HG02759 (cell line): ENCODE results near the gene PTPRJ.
A peak's percentile ranks its signal among the peaks of the same experiment; 100 is the strongest.
"Not testable (repeated sequence)": the region's sequence is repeated elsewhere in the genome, so short reads cannot be mapped to it uniquely, and the experiment has no call there.

Source experiments
- ATAC-seq: cut with Tn5 transposase; IDR thresholded peaks from one replicate; pipeline ENCODE4 v1.9.1; 2021; ENCODE audit warnings: mild to moderate bottlenecking, moderate library complexity; ENCODE audit not compliant: unreplicated experiment

The PTPRJ gene

DNA sequence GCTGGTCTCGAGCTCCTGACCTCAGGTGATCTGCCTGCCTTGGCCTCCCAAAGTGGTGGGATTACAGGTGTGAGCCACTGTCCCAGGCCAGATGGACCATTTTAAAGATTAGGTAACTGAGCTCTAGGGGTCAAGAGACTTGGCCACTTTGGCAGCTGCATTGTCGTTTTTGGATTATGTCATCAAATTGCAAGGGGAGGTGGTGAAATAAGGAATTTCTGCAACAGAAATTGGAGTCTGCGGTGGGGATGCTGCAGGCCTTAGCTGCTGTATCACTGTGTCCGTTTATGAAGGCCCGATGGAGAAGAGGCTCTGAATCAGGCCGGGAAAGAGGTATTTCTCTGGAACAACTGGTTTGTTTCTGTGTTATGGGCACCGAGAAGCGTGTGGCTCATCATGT lies 34.6 kb downstream of the PTPRJ start:
- no peak for ATAC-seq

DNA sequence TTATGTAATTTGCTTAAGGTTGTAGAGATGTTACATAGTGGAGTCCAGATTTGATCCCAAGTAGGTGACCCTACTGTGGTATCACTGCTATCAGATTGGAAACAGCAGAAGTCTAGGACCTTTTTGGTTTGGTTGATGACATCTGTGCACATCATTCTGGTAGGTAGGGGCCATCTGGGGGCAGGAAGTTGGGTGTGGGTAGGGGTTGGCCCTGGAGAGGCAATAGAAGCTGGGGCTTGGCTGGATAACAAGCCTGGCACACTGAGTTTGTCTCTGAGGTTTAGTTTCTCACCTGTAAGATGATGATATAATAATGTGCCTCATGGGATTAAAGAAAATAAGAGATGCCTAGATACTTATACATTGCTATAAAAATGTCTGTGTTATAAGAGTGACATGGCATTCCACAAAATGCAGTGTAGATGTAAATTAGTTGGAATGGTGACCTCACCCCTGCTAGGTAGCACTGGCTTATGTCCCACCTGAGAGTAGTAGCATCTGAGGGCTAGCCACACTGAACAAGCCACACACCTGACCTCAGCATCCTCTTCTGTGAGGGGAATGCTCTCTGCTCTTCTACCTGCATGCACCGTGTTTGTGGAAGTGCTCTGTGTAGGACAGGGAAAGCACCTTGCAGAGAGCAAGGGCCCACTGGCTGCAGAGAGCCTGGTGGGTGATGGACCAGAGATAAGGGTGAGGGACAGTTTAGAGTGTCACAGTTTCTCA lies 36.9 kb downstream of the PTPRJ start:
- ATAC-seq: no peak

DNA sequence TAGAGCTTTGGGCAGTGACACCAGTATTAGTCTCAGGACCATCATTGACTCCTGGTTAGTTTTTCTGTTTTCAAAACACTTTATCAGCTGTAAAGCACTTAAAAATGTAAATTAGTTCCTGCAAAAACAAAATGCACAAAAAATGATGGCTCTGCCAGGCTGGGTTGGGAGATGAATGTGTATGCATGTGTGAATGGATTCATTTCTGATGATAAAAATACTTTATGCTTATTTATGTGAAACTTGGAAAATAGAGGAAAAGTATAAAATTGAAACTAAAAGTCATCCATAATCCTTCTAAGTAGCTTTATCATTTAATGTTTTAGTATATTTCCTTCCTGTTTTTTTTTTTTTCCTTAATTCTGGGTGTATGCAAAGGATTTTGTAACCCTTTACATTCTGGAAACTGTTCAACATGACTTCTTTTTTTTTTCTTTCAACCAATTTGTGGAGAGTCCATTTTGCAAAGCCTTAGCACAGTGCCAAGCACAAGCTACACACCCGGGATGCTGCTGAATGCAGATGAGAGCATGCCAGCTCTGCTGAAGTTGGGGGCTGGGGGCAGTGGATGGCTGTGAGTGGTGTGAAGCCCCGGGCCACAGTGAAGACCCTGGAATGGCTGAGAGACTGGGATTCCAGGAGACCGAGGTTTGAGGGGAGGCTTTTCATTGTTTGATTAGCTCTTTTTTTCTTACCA lies 37.6 kb downstream of the PTPRJ start:
- no peak for ATAC-seq

DNA sequence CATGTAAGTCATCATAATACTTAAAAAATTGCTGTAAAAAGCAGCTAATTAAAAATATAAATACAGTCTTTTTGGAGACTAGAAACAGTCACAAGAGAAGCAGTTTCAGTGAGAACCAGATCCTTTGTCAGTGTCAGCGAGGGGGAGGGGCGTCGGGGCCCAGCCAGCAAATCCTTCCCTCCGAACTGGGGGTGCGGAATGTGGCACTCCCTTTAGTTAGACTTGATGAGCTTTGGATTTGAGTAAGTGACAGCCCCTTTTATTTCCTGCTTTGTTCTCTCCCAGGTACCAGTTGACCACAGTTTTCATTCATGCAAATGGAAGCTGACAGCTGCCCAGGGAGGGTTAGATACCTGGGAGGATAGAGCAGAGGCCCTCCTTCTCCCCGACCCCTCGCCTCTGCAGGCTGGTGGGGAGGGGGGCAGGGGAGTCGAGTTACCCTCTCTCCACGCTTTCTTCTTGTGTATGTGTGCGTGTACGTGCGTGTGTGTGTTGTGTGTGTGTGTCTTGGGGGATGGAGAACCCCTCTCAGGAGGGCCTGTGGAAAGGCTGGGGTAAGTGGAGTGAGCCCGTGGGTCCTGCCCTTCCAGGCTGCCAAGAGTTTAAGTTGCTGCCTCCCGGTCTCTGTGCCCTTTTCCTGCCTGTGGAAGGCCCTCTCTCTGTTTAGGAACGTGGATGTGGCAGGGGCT lies 38.3 kb downstream of the PTPRJ start:
- ATAC-seq: no peak

DNA sequence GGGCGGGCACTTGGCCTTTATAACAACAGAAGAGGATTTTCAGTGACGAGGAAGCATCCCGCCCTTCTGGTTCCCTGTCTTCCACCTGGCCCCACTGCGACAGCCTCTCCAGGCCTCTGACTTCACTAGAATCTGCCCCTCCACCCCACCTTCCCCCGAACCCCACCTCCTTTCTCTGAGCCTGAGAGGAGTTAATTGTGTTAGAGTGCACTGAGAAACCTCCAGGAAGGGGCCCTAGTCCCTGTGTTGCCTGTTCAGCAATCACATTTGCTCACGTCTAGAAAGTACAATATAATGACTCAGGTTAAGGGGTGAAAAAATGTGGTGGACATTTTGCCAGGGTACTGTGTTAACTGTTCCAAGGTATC lies 38.8 kb downstream of the PTPRJ start:
- no peak for ATAC-seq

DNA sequence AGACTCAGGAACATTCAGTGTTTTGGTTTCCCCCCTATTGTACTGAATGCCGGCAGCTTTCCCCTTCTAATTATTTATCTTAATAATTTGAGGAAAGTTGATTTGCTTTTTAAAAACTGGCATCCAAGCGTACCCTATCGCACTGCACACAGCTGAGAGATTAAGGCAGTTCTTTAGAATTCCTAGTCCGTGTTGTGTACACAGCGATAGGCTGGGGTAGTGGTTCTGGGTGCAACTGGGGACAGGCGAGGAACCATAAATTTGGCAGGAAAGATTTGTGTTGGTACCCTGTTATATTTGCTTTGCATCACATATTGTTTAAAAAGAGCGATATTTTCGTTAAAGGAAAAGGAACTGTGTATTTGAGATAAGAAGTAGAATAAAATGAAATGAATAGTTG lies 39.2 kb downstream of the PTPRJ start:
- ATAC-seq: no peak

DNA sequence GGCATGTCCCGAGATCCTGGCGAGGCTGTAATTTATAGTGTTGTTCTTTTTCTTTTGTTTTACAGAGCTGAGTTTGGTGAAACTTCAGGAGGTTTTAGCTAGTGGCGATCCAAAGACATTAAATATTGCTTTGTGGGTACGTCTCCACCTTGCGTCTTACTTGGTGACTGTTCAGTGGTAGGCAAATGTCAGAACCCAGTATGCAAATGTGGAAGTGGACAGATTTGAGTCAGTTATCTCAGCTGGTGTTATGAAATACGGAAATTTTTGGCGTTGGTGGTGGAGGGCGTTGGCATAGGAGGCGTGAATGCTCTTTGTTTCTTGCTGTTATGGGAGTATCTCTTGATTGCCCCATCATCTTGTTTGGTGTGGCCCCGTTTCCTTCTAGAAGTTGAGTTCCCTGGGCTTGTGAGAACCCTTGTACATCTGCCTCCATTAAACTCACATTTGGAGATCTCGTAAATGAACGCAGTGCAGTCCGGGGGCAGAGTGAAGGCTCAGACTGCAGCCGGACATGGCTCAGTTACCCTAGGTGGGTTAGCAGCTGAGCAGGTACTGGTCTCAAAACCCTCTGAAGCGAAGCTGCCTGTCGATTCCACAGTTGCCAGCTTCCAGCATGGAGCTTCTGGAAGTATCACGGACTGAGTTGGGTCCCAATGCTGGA lies 39.9 kb downstream of the PTPRJ start:
- peak; percentile 69 for ATAC-seq

DNA sequence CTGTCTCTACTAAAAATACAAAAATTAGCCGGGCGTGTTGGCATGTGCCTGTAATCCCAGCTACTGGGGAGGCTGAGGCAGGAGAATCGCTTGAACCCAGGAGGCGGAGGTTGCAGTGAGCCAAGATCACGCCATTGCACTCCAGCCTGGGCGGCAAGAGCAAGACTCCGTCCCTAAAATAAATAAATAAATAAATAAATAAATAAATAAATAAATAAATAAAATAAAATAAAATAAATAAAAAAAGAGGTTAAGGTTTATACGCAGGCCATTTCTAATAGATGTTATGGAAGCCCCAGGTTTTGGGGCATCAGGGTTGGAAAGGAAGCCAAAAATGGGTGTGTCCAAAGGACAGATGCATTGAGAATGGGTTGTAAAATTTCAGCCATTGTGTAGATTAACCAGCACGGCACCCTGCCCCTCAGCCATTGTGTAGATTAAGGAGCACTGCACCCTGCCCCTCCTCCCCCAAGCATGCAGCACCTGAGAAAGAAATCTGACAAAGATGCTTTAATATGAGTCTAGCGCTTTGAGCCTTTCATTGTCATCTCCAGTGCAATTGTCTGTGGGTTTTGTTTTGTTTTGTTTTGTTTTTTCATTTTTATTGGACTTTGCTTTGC lies 41.0 kb downstream of the PTPRJ start:
- ATAC-seq: not testable (repeated sequence)

DNA sequence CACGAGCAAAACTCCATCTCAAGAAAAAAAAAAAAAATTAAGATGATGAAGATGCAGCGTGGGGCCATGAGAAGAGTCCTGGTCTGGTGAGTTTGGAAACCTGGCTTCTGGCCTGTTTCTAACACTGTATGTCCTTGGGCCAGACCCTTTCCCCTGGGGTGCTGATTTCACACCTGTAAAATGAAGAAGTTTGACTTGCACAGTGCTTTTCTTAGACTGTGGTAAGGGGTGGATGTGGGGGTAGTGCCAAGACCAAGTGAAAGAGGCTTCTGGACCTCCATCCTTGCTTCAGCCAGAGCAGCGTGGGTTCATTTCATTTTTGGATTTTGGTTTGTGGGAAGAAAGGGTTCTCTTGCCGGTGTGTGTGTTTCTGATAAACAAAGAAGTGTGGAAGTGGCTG lies 42.1 kb downstream of the PTPRJ start:
- no peak for ATAC-seq

DNA sequence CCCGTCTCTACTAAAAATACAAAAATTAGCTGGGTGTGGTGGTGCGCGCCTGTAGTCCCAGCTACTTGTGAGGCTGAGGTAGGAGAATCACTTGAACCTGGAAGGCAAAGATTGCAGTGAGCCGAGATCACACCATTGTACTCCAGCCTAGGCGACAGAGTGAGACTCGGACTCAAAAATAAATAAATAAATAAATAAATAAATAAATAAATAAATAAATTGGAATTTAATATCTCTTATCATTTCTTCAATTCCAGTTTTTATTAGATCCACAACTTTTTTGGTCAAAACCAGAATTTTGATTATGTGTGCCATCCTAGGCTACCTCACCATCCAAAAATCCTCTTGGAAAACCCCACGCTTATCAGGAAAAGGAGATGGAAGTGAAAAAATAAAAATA lies 43.2 kb downstream of the PTPRJ start:
- ATAC-seq: not testable (repeated sequence)

DNA sequence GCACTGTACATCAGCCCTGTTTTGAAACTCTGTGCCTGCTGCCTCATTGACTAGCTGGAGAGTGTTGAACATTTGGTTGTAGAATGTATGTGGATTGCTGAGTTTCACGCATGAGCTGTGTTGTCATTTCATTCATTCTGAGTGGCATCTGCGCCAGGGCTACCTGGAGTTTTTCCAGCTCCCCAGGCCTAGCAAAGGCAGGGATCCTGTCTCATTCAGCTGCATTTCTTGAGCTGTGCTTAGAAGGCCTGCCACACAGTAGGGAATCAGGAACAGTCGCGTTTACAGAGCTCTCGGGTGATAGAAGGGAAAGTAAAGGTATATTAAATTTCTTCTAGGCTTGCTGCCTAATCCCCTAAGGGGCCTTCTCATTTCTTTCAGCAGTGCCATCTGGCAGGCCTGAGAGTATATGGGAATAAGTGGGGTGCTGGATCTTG lies 44.3 kb downstream of the PTPRJ start:
- ATAC-seq: no peak

DNA sequence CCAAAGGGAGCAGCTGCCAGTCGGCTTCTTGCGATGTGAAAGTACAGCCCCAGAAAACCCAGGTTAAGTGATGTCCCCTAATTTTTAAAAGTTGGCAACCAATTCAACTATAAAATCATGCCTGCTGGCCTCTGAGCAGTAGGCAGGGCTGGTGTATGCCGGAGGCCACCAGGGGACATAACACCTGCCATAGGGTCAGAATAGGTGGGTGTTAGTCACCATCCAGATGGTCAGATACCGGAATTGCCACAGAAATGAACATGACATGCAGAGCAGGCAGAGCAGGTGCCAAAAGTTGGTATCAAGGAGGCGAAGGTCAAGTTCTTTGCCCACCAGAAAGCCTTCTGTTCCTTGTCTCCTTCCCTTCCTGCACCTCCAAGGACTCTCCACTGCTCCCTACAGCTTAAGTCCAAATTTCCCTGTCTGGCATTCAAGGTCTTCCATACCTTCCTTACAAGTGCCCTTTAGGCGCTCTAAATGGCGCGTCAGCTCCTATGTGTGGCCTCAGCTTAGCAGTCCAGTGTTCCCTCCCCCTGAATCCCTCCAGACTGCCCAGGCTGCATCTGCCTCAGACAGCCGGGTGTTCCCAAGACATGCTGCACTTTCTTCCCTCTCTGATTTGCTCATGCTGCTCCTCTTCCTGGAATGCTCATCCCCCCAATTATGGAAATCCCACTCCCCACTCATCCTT lies 45.1 kb downstream of the PTPRJ start:
- ATAC-seq: no peak

DNA sequence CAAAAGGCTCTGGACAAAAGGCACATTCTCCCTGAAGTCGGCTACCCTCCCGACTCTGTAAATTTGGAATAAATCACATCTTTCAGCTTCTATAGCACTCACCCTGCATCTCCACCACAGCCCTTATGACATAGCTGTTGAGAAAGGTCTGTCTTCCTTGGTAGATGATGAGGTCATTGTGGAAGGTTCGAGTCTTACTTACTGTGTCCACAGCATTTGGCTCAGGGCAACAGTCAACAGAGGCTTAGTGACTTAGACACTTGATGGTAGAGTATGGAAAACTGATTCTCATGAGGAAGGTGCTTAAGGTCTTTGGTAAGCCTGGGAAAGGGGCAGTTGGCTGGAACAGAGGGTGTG lies 45.6 kb downstream of the PTPRJ start:
- ATAC-seq: no peak

DNA sequence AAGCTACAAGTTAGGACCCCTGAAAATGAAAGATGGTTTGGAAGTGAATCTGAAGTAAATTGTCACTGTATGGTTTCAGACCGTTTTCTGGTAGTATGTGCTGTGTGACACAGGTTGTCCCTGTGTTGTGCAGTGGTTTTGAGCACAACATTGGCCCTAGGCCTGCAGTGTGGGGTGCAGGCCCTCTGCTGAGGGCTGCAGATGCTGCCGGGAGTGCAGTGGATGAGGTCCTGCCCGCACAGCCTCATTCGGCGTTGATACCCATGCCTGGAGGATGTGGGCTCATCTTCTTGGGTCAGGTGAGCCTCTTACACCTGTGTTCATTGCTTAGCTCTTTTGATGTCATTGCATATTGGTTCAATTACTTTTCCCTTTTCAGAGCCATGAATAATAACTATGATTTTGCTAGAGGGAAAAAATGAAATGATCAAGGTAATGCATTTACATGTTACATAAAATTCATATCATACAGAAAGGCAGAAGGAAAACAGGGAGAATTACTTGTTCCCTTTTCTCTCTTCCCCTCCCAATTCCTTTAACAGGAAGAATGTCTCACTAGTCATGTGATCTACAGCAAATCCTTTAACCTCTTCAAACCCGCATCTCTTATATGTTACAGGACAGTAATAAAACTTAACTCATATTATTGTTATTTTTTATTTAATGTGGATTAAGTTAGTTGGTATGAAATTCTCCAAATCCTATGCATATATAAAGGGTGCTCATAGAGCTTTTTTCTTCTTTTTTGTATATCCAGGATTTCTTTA lies 48.7 kb downstream of the PTPRJ start:
- no peak for ATAC-seq

DNA sequence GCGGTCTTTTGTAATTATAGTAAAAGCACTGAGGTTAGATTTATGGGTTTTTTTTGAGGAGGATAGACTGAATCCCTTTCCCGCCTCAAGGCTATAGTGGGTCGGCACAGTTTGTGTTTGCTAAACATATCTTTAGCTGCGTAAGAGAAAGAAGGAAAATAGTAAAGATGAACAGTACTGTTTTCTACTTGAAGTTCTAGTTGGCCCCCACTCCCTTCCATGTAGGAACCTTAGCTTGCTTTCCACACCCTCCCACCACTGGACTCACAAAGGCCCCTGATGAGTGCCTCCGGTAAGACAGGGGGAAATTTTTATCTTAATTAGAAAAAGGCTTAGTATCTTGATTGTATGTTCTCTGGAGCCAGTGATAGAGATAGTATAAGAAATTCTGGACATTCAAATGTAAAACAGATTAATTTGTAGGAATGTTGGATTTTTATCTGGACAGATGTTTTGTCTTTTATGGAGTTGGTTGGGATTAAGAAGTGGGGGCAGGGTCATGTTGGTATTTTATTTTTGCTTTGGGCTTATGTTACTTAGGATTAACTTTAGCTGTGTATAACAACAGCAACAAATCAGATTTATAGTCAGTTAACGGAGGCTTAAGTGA lies 49.4 kb downstream of the PTPRJ start:
- ATAC-seq: no peak

DNA sequence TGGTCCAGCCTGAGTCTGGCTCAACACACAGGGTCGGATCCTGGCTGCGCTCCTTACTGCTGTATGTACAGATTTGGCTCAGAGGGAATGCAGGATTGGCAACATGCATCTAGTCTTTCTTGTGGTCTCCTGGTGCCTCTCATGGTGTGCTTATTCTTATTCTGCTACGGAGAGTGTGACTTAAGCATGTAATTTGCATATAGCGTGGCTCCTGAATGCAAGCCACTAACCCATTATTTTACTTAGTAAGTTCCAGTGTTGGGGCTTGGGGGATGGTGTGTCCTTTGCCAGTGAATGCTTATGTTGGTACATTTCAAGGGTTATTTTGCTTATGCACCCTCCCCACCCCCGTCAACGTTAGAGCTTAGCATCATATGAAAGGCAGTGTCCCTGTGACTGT lies 51.2 kb downstream of the PTPRJ start:
- peak; percentile 6 for ATAC-seq

DNA sequence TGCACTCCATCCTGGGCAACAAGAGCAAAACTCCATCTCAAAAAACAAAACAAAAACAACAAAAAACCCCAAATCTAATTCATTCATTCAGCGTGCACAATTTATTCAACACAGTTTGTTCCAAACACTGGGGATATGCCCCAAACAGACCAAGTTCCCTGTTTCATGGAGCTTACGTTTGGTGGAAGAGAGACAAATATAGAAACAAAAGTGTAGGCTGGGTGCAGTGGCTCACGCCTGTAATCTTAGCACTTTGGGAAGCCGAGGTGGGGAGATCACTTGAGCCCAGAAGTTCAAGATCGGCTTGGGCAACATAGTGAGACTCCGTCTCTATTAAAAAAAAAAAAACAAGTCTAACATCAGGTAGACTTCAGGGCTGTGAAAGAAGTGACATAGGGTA lies 52.4 kb downstream of the PTPRJ start:
- no peak for ATAC-seq

DNA sequence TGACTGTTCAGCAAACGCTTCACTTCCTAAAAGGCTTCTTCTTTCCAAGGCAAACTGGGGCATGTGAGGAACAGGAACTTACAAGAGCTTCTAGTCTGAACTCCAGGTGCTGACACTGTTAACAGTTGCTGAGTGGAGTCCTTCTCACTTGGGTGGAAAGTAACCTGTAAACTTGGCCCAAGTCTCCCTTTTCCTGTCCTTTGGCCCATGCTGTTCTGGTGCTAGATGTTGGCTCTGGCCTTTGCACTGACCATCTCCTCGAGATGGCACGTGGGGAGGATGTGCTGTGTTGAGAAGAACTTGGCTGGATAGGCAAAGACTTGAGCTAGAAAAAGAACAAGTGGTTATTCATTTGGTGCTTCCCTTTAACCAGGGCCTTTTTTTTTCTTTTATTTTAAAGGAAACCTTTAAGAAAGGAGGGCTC lies 53.6 kb downstream of the PTPRJ start:
- no peak for ATAC-seq
